HepG2 (cell line): ENCODE data around the gene FAM169A. TPM values are rescaled to one million over a fixed set of nuclear protein-coding genes. Genes with fewer than 3 reads are reported as not detected.

ENCODE experiments used
- ATAC-seq: fragments of 200-7000 bp; cut with Tn5 transposase; 3 replicates; pipeline ENCODE4 v1.9.1; 2020; ENCODE audit warnings: mild to moderate bottlenecking, moderate library complexity
- BruUV-seq: library from RNA; stranded (reverse); fragments of 400-500 nt; replicated peaks from 2 replicates; lab custom pipeline; 2021; lab: Mats Ljungman, UMichigan
- CTCF ChIA-PET: fragments of 300-600 bp; formaldehyde crosslinking; extraction: SDS; loops from one replicate; lab custom pipeline; 2021; ENCODE audit warnings: low total read pairs, inconsistent platforms, low intra/inter-chr PET ratio; lab: Yijun Ruan, JAX
- POLR2A ChIA-PET: fragments of 350-600 bp; sonication (Branson Sonifier 250); formaldehyde crosslinking; loops from one replicate; lab custom pipeline; 2020; ENCODE audit warnings: antibody characterized with exemption, inconsistent platforms; lab: Yijun Ruan, JAX
- DNase-seq: peaks from one replicate; pipeline ENCODE4 v3.0.0-alpha.2; 2015; ENCODE audit warnings: low spot score
- FAIRE-seq: peaks from 3 replicates; lab custom pipeline; 2011; peaks lifted over from hg19 to GRCh38; lab: Jason Lieb, UNC
- H2AFZ ChIP-seq: one replicate; pipeline ENCODE4 v1.6.1; 2011; ENCODE audit warnings: low read length, inconsistent platforms
- H3K27ac ChIP-seq: fragments of 300-600 bp; 3 replicates; pipeline ENCODE4 v1.8.0; 2011; ENCODE audit warnings: mixed run types, mild to moderate bottlenecking, mixed read lengths, low read length, inconsistent platforms; ENCODE audit not compliant: insufficient read depth; ENCODE audit errors: extremely low read length
- H3K27me3 ChIP-seq, 2 experiments: fragments of 200-600 bp in 1 of 2; 2 replicates in 1 of 2; 3 replicates in 1 of 2; pipeline versions ENCODE4 v1.6.0 to v1.8.0; 2011; ENCODE audit warnings: low read length in 2 of 2, mild to moderate bottlenecking in 2 of 2, moderate library complexity in 2 of 2, inconsistent platforms in 1 of 2; ENCODE audit not compliant: insufficient read depth in 2 of 2, control insufficient read depth in 1 of 2
- H3K36me3 ChIP-seq, 2 experiments: fragments of 200-600 bp in 1 of 2; replicated peaks in 1 of 2; 2 replicates in 1 of 2; 3 replicates in 1 of 2; pipeline versions ENCODE4 v1.5.1 to v1.8.0; 2011; ENCODE audit warnings: low read length in 2 of 2, inconsistent platforms in 1 of 2; ENCODE audit not compliant: insufficient read depth in 2 of 2, control insufficient read depth in 1 of 2
- H3K4me1 ChIP-seq: 2 replicates; pipeline ENCODE4 v1.5.1; 2012; ENCODE audit warnings: low read length, inconsistent platforms; ENCODE audit not compliant: insufficient read depth
- H3K4me2 ChIP-seq: 2 replicates; pipeline ENCODE4 v1.6.0; 2011; ENCODE audit warnings: low read depth, low read length, inconsistent platforms
- H3K4me3 ChIP-seq, 3 experiments: fragments of 200-600 bp in 1 of 3; sonication (generic), shearing (Covaris generic) in 1 of 3; replicated peaks in 1 of 3; 2 replicates each; pipeline ENCODE4 v1.5.1; 2011 to 2016; ENCODE audit warnings: low read length in 3 of 3, inconsistent platforms in 2 of 3, low read depth in 2 of 3, mild to moderate bottlenecking in 2 of 3, control low read depth in 1 of 3, mixed read lengths in 1 of 3; ENCODE audit not compliant: insufficient read depth in 1 of 3
- H3K79me2 ChIP-seq: one replicate; pipeline ENCODE4 v1.6.1; 2011; ENCODE audit warnings: low read length, inconsistent platforms; ENCODE audit not compliant: insufficient read depth
- H3K9ac ChIP-seq: 2 replicates; pipeline ENCODE4 v1.6.0; 2011; ENCODE audit warnings: mild to moderate bottlenecking, low read depth, low read length, inconsistent platforms; ENCODE audit not compliant: insufficient read depth
- H3K9me3 ChIP-seq: 2 replicates; pipeline ENCODE4 v1.5.1; 2012; ENCODE audit warnings: mild to moderate bottlenecking, low read length
- H4K20me1 ChIP-seq: 2 replicates; pipeline ENCODE4 v1.6.0; 2011; ENCODE audit warnings: inconsistent platforms, mild to moderate bottlenecking, low read length, moderate library complexity; ENCODE audit not compliant: insufficient read depth
- CHD4 ChIP-seq: fragments of 200-600 bp; sonication (generic); IDR thresholded peaks from 2 replicates; pipeline ENCODE4 v1.7.0; 2017; ENCODE audit warnings: mild to moderate bottlenecking, low read length, borderline replicate concordance
- EEA1 ChIP-seq: sonication (generic); formaldehyde crosslinking; IDR thresholded peaks from 2 replicates; pipeline ENCODE4 v1.5.1; 2020; ENCODE audit warnings: mild to moderate bottlenecking, missing genetic modification reagents, borderline replicate concordance
- ELF3 ChIP-seq: IDR thresholded peaks from 2 replicates; pipeline ENCODE4 v1.6.1; 2016; ENCODE audit warnings: missing genetic modification reagents, missing compliant biosample characterization
- FOXP1 ChIP-seq, 2 experiments: fragments of 450-650 bp in 1 of 2; IDR thresholded peaks; 2 replicates each; pipeline ENCODE4 v1.6.1; 2017 to 2018; ENCODE audit warnings: antibody characterized with exemption in 1 of 2
- JUND ChIP-seq: sonication (generic); formaldehyde crosslinking; IDR thresholded peaks from 2 replicates; pipeline ENCODE4 v1.8.0; 2022; ENCODE audit warnings: mild to moderate bottlenecking, missing genetic modification reagents
- MAF1 ChIP-seq: sonication (generic); formaldehyde crosslinking; IDR thresholded peaks from 2 replicates; pipeline ENCODE4 v1.5.0; 2020; ENCODE audit warnings: missing genetic modification reagents, borderline replicate concordance
- NFIB ChIP-seq: sonication (generic); formaldehyde crosslinking; IDR thresholded peaks from 2 replicates; pipeline ENCODE4 v1.9.0; 2021; ENCODE audit warnings: missing genetic modification reagents, mild to moderate bottlenecking, borderline replicate concordance
- PAF1 ChIP-seq: IDR thresholded peaks from 2 replicates; pipeline ENCODE4 v1.6.1; 2016; ENCODE audit warnings: missing genetic modification reagents, missing compliant biosample characterization
- RBM22 ChIP-seq: fragments of 200-400 bp; formaldehyde crosslinking; optimal IDR thresholded peaks from 2 replicates; pipeline ENCODE3; 2017; ENCODE audit warnings: mild to moderate bottlenecking, low read length, moderate library complexity
- SP2 ChIP-seq: sonication (generic); formaldehyde crosslinking; IDR thresholded peaks from 2 replicates; pipeline ENCODE4 v1.5.1; 2020; ENCODE audit warnings: mild to moderate bottlenecking, missing genetic modification reagents
- ZFP1 ChIP-seq: IDR thresholded peaks from 2 replicates; pipeline ENCODE4 v1.6.1; 2016
- ZNF136 ChIP-seq: sonication (generic); formaldehyde crosslinking; IDR thresholded peaks from 2 replicates; pipeline ENCODE4 v1.8.1; 2022; ENCODE audit warnings: low read depth, mild to moderate bottlenecking, moderate library complexity, missing genetic modification reagents
- ZNF747 ChIP-seq: sonication (generic); formaldehyde crosslinking; IDR thresholded peaks from 2 replicates; pipeline ENCODE4 v1.8.1; 2023; ENCODE audit warnings: missing genetic modification reagents, mild to moderate bottlenecking, borderline replicate concordance
- ZSCAN30 ChIP-seq: sonication (generic); formaldehyde crosslinking; IDR thresholded peaks from 2 replicates; pipeline ENCODE4 v1.5.0; 2020; ENCODE audit warnings: mild to moderate bottlenecking, missing genetic modification reagents
- ZSCAN9 ChIP-seq: IDR thresholded peaks from 2 replicates; pipeline ENCODE4 v1.6.1; 2016; ENCODE audit warnings: borderline replicate concordance
- WGBS: methylation state at CpG from one replicate; pipeline ENCODE4 v1.1.6; 2017; ENCODE audit warnings: low lambda C conversion rate; 5-methylcytosine and 5-hydroxymethylcytosine counted together
- in situ Hi-C: cut with HindIII; loops from 2 replicates; pipeline ENCODE4 v1.10.0; 2017; ENCODE audit warnings: low pct_unique_long_range_greater_than_20kb; ENCODE audit not compliant: extremely low pct_ligation_motif_present
- intact Hi-C: fragments of 100-400 bp; cut with micrococcal nuclease; formaldehyde crosslinking; loops from one replicate; pipeline ENCODE4 v1.10.0; 2022; ENCODE audit not compliant: unreplicated experiment
- polyA plus RNA-seq, 8 experiments: library from polyadenylated mRNA; depleted of rRNA in 3 of 8; stranded (reverse) in 7 of 8; unstranded in 1 of 8; fragments of >200 nt; fragmentation: Illumina TruSeq in 4 of 8; extraction: Trizol in 4 of 8; gene quantifications; 2 replicates each; pipeline versions ENCODE4 v1.2.1 to v1.2.3, GENCODE V29; 2011 to 2016; ENCODE audit warnings: low read depth in 4 of 8, missing spikeins in 1 of 8, mixed read lengths in 1 of 8; ENCODE audit not compliant: insufficient read depth in 1 of 8
- total RNA-seq, 5 experiments: library from RNA; depleted of rRNA; stranded (reverse); fragments of >200 nt; fragmentation: Illumina TruSeq; extraction: Trizol; gene quantifications; 2 replicates each; pipeline ENCODE4 v1.2.3, GENCODE V29; 2016; ENCODE audit warnings: low read depth in 1 of 5
- TF ChIP-seq, protein P1 (sequence below): sonication (generic); formaldehyde crosslinking; IDR thresholded peaks from 2 replicates; pipeline ENCODE4 v1.4.0; 2020; ENCODE audit warnings: low read depth, missing genetic modification reagents
- TF ChIP-seq, protein P2 (sequence below): IDR thresholded peaks from 2 replicates; pipeline ENCODE4 v1.6.1; 2016; ENCODE audit warnings: low read depth

The FAM169A gene
- total and polyA plus RNA-seq, 2 of the 13 experiments (the other 11 are each of a cell fraction or from before 2014, with no cell fraction given) = 21.1 to 110 TPM

DNA sequence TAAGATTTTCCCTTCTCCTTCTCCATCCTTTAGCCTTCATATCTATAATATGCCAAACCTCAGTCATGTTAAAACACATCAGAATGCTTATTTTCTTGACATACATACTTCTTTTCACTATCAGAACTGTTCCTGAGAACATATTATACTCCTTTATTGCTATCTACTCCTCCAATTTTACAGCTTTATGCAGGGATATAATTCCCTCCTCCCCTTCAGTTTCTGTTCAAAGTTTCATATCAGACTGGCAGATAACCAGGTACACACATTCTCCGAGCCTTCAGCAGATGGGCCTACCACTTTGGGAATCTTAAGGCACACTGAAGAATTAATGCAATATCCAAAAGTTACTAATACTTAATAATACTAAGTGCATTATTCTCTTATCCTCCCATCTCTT lies 29.1 kb downstream of the FAM169A start (continued):
- TF ChIP-seq ZSCAN30 (CRISPR knock-in tag) = no peak
- TF ChIP-seq PAF1 (CRISPR knock-in tag) = no peak
- TF ChIP-seq ZFP1 (CRISPR knock-in tag) = no peak

DNA sequence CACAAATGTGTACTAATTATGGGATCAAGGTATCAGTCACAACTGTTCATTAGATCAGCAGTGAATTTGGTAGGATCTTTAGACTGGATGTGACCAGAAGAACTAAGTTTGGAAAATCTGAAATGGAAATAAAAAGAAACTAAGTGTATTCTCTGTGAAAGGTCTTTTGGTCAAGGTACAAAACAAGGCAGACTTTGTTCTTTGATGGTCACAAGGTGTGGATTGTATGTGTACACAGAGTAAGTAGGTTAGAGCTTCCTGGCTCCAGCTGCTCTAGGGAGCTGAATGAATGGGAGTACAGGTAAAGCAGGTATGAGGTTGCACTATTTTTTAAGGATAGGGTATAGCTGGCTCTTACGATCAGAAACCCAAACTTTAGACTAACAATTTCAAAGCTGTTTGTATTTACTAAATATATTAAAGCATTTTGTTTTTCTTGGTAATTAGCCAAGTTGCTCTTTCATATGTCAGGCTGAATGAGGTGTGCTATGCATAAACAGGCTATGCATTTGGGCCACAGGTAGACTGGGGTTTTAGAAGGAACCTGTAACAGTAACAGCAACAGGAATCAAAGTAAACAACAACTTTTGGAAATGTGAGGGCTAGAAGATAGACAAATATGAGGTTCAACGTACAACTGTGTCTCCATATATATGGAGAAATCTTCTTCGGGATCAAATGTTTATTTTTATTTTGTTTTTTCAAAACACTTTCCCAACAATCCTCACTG lies 32.5 kb downstream of the FAM169A start:
- Histone ChIP-seq H4K20me1 (no peaks in the 10 kb centered on the region), H3K9ac (peak overlapping the region; percentile 18), H3K27me3 (no peaks in the 10 kb centered on the region), H3K79me2 (peaks cover 43% of the 10 kb centered on the region), H3K4me3 (peak overlapping the region in 1 of 3 experiments; percentile 21; a peak in 1 of 6 replicates), H2AFZ (no peak overlapping the region), H3K4me1 (peaks cover 42% of the 10 kb centered on the region), H3K4me2 (peak overlapping the region; percentile 53), H3K36me3 (peaks cover 4 to 50% of the 10 kb centered on the region in 2 experiments), H3K27ac (peak overlapping the region; percentile 75), H3K9me3 (no peaks in the 10 kb centered on the region)
- no TSS peak for BruUV-seq
- ATAC-seq (peak; percentile 97), DNase-seq (peak; percentile 89), FAIRE-seq (peak; percentile 51)
- CTCF ChIA-PET = no interaction called here
- WGBS = 33% methylated on average over 3 of the region's 3 CpGs
- in situ Hi-C loops (no loop called here), intact Hi-C loops (no loop called here)
- POLR2A ChIA-PET = interaction anchor here (0.5 to 0.7 kb wide), 3 partner anchors 25 to 34 kb away, joined by 3 to 4 read pairs (median 4); no protein-coding TSS in a partner anchor
- TF ChIP-seq MAF1 (no peak), ZNF747 (CRISPR knock-in tag) (no peak), ZNF136 (CRISPR knock-in tag) (no peak), EEA1 (CRISPR knock-in tag) (no peak), JUND (CRISPR knock-in tag) (no peak), SP2 (CRISPR knock-in tag) (no peak), NFIB (CRISPR knock-in tag) (no peak), ELF3 (CRISPR knock-in tag) (peak; percentile 84), FOXP1 (IDR thresholded peaks at IDR 0.05) (no peak), FOXP1 (CRISPR knock-in tag; IDR thresholded peaks at IDR 0.05) (peak; percentile 58; the same call in 1 of the 2 replicates), RBM22 (no peak), ZSCAN9 (CRISPR knock-in tag) (no peak), CHD4 (0 out of 2 replicates have a peak, but pooled peaks have one; percentile 39)
- TF ChIP-seq, protein P1, sequence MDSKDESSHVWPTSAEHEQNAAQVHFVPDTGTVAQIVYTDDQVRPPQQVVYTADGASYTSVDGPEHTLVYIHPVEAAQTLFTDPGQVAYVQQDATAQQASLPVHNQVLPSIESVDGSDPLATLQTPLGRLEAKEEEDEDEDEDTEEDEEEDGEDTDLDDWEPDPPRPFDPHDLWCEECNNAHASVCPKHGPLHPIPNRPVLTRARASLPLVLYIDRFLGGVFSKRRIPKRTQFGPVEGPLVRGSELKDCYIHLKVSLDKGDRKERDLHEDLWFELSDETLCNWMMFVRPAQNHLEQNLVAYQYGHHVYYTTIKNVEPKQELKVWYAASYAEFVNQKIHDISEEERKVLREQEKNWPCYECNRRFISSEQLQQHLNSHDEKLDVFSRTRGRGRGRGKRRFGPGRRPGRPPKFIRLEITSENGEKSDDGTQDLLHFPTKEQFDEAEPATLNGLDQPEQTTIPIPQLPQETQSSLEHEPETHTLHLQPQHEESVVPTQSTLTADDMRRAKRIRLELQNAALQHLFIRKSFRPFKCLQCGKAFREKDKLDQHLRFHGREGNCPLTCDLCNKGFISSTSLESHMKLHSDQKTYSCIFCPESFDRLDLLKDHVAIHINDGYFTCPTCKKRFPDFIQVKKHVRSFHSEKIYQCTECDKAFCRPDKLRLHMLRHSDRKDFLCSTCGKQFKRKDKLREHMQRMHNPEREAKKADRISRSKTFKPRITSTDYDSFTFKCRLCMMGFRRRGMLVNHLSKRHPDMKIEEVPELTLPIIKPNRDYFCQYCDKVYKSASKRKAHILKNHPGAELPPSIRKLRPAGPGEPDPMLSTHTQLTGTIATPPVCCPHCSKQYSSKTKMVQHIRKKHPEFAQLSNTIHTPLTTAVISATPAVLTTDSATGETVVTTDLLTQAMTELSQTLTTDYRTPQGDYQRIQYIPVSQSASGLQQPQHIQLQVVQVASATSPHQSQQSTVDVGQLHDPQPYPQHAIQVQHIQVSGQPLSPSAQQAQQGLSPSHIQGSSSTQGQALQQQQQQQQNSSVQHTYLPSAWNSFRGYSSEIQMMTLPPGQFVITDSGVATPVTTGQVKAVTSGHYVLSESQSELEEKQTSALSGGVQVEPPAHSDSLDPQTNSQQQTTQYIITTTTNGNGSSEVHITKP (CRISPR knock-in tag) = no peak
- TF ChIP-seq, protein P2, sequence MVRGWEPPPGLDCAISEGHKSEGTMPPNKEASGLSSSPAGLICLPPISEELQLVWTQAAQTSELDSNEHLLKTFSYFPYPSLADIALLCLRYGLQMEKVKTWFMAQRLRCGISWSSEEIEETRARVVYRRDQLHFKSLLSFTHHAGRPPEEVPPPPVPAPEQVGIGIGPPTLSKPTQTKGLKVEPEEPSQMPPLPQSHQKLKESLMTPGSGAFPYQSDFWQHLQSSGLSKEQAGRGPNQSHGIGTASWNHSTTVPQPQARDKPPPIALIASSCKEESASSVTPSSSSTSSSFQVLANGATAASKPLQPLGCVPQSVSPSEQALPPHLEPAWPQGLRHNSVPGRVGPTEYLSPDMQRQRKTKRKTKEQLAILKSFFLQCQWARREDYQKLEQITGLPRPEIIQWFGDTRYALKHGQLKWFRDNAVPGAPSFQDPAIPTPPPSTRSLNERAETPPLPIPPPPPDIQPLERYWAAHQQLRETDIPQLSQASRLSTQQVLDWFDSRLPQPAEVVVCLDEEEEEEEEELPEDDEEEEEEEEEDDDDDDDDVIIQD (CRISPR knock-in tag) = peak; percentile 82
